CD8-positive, alpha-beta memory T cell (primary cell): ENCODE results near the gene ENAH. TPM values are rescaled to one million over a fixed set of nuclear protein-coding genes. Genes with fewer than 3 reads are reported as not detected.

Source experiments
- CTCF ChIA-PET: fragments of 350-600 bp; sonication (Branson Sonifier 250); formaldehyde crosslinking; loops from one replicate; lab custom pipeline; 2021; ENCODE audit warnings: antibody characterized with exemption; lab: Charles Lee
- POLR2A ChIA-PET: fragments of 350-600 bp; sonication (Branson Sonifier 250); formaldehyde crosslinking; loops from one replicate; lab custom pipeline; 2021; ENCODE audit warnings: antibody characterized with exemption; lab: Charles Lee
- DNase-seq, 5 donors: peaks; one replicate each; pipeline versions ENCODE4 v3.0.0 to v3.0.0-alpha.2; 2020 to 2022; ENCODE audit warnings: mixed read lengths in 1 of 5
- H3K27ac ChIP-seq: one replicate; pipeline ENCODE4 v1.7.0; 2013; ENCODE audit warnings: low read depth, mild to moderate bottlenecking, low read length, moderate library complexity
- H3K27me3 ChIP-seq: 2 replicates; pipeline ENCODE4 v1.7.0; 2013; ENCODE audit warnings: low read length, mild to moderate bottlenecking; ENCODE audit not compliant: insufficient read depth, poor library complexity, severe bottlenecking
- H3K36me3 ChIP-seq: 2 replicates; pipeline ENCODE4 v1.7.0; 2013; ENCODE audit warnings: mild to moderate bottlenecking, low read length, moderate library complexity; ENCODE audit not compliant: insufficient read depth
- H3K4me1 ChIP-seq: 2 replicates; pipeline ENCODE4 v1.7.0; 2013; ENCODE audit warnings: mild to moderate bottlenecking, low read length, moderate library complexity; ENCODE audit not compliant: insufficient read depth
- H3K4me3 ChIP-seq: 2 replicates; pipeline ENCODE4 v1.7.0; 2013; ENCODE audit warnings: mild to moderate bottlenecking, low read length
- H3K9me3 ChIP-seq: 2 replicates; pipeline ENCODE4 v1.7.0; 2013; ENCODE audit warnings: mild to moderate bottlenecking, low read length
- H3K27ac Mint-ChIP-seq, 8 donors: one replicate each; pipeline ENCODE4 v1.8.0; 2020 to 2021; ENCODE audit warnings: mixed read lengths in 8 of 8, mild to moderate bottlenecking in 6 of 8, inconsistent platforms in 3 of 8, moderate library complexity in 3 of 8
- H3K27me3 Mint-ChIP-seq, 2 donors: one replicate each; pipeline ENCODE4 v1.8.0; 2020 to 2021; ENCODE audit warnings: mixed read lengths in 2 of 2, mild to moderate bottlenecking in 1 of 2, moderate library complexity in 1 of 2
- H3K36me3 Mint-ChIP-seq, 3 donors: one replicate each; pipeline ENCODE4 v1.8.0; 2020 to 2021; ENCODE audit warnings: mixed read lengths in 3 of 3, inconsistent platforms in 1 of 3, mild to moderate bottlenecking in 1 of 3
- H3K4me1 Mint-ChIP-seq, 3 donors: one replicate each; pipeline ENCODE4 v1.8.0; 2020 to 2021; ENCODE audit warnings: mixed read lengths in 3 of 3, inconsistent platforms in 1 of 3, mild to moderate bottlenecking in 1 of 3
- H3K4me3 Mint-ChIP-seq, 7 donors: one replicate each; pipeline ENCODE4 v1.8.0; 2020 to 2021; ENCODE audit warnings: mixed read lengths in 7 of 7, mild to moderate bottlenecking in 6 of 7, moderate library complexity in 4 of 7, inconsistent platforms in 2 of 7
- H3K9me3 Mint-ChIP-seq, 5 donors: one replicate each; pipeline ENCODE4 v1.8.0; 2020 to 2022; ENCODE audit warnings: mixed read lengths in 5 of 5, mild to moderate bottlenecking in 3 of 5, moderate library complexity in 2 of 5, inconsistent platforms in 1 of 5
- polyA plus RNA-seq: library from polyadenylated mRNA; unstranded; fragments of 300-500 nt; fragmentation: Illumina TruSeq; gene quantifications from one replicate; pipeline ENCODE4 v1.2.3, GENCODE V29; 2021
- total RNA-seq, 2 experiments: library from RNA; stranded (reverse); gene quantifications; one replicate each; pipeline ENCODE4 v1.2.3, GENCODE V29; 2021

ENAH gene
- total and polyA plus RNA-seq, 3 experiments from 2014 or later, result 0.53 TPM; not detected in 1

DNA sequence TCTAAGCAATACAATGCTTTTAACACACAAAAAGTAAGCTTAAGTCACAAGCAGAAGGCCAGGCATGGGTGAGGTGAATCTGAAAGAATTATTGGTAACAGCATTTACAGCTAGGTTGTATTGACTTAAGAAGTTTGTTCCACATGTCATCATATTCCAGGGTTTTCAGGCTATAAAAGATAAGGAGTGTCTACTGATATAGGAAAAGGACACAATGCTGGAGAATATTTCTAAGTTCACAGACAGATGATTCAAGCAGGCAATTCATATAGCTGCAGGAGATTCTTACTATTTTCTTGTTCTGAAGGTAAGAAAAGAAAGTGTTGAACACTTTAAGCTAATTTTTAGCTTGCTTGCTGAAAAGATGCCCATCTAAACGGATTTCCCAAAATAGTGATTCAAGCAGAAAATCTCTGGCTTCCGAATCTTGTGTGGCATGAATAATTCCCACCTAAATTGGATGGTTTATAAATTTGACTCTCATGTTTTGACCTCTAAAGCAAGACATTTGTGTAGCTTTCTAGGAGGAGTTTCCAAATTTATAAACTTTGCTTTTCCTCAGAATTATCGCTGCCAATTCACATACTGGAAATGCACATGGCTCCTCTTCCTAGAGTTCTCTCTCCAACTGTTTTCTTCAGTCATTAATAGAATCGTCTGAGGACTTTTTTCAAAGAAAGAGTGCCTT, 129.5 kb downstream of the ENAH start:
- ChIA-PET CTCF (interaction anchor here (1.0 to 1.7 kb wide), 4 partner anchors 13 to 94 kb away, joined by 3 to 4 read pairs (median 3); no protein-coding TSS in a partner anchor), POLR2A (no interaction called here)
- Histone ChIP-seq H3K4me1 (no peaks in the 10 kb centered on the region), H3K27ac (no peak overlapping the region), H3K36me3 (no peaks in the 10 kb centered on the region), H3K27me3 (no peaks in the 10 kb centered on the region), H3K4me3 (no peak overlapping the region), H3K9me3 (no peaks in the 10 kb centered on the region)
- no peaks in the 10 kb centered on the region for H3K4me1 Mint-ChIP-seq
- peaks cover 7 to 16% of the 10 kb centered on the region in 2 donors for H3K27me3 Mint-ChIP-seq
- no peak overlapping the region for H3K27ac Mint-ChIP-seq
- no peak for DNase-seq
- H3K4me3 Mint-ChIP-seq, result no peak overlapping the region
- no peaks in the 10 kb centered on the region for H3K9me3 Mint-ChIP-seq
- H3K36me3 Mint-ChIP-seq, result no peaks in the 10 kb centered on the region

DNA sequence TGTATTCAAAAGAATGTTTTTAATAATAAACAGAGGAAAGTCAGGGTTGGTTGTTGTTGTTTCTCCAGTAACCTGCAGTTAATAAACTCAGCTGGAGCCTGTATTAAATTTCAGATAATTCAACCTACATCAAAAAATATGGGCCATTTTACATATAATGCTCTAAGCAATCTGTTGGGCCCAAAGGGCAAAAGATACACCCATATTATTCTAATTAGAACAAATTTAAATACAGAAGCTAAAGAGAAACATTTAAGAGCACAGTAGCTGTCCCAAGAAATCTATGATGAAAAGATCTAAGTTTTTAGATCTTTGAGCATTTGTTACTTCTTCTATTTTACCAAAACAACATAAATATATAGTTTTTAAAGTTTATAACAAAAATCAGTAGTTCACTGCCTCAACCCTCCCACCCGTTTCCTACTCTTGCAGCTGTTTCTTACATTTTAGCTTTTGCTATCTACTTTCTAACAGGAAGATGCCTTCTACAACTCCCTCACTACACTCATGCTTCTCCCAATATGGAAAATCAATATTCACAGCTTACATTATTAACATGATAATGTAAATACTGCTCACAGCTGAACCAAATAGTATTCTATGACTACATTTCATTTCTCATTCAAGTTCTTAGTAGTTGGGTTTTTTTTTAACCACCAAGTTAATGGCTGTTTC, 130.2 kb downstream of the ENAH start:
- Mint-ChIP-seq H3K4me1 (no peaks in the 10 kb centered on the region), H3K27ac (no peak overlapping the region), H3K27me3 (peaks cover 9 to 16% of the 10 kb centered on the region in 2 donors), H3K36me3 (no peaks in the 10 kb centered on the region), H3K9me3 (no peaks in the 10 kb centered on the region), H3K4me3 (no peak overlapping the region)
- H3K27me3 ChIP-seq, result no peaks in the 10 kb centered on the region
- no peak for DNase-seq
- no peak overlapping the region for H3K4me3 ChIP-seq
- H3K9me3 ChIP-seq, result no peaks in the 10 kb centered on the region
- ChIA-PET CTCF (interaction anchor here (1.0 to 1.7 kb wide), 3 partner anchors 13 to 94 kb away, joined by 3 to 4 read pairs (median 3); no protein-coding TSS in a partner anchor), POLR2A (no interaction called here)
- no peaks in the 10 kb centered on the region for H3K36me3 ChIP-seq
- H3K27ac ChIP-seq, result no peak overlapping the region
- no peaks in the 10 kb centered on the region for H3K4me1 ChIP-seq

DNA sequence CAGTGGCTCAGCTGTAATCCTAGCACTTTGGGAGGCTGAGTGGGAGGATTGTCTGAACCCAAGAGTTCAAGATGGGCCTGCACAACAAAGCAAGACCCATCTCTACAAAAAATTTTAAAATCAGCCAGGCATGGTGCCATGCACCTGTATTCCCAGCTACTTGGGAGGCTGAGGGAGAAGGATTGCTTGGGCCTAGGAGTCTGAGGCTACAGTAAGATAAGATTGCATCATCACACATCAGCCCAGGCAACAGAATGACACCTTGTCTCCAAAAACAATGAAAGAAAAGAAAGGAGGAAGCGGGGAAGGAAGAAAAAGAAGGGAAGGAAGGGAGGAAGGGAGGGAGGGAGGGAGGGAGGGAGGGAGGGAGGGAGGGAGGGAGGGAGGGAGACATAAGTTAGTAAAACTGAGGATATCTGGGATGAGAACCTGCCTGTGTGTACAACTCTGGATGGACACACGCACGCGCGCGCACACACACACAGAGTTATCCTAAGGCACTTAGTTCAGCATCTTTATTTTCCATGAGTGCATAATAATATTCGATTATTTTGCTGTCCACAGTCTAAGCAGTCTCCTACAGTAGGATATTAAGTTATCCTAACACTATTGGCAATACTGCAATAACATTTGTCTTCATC, 132.2 kb downstream of the ENAH start:
- POLR2A ChIA-PET, result no interaction called here
- no peaks in the 10 kb centered on the region for H3K4me1 ChIP-seq

DNA sequence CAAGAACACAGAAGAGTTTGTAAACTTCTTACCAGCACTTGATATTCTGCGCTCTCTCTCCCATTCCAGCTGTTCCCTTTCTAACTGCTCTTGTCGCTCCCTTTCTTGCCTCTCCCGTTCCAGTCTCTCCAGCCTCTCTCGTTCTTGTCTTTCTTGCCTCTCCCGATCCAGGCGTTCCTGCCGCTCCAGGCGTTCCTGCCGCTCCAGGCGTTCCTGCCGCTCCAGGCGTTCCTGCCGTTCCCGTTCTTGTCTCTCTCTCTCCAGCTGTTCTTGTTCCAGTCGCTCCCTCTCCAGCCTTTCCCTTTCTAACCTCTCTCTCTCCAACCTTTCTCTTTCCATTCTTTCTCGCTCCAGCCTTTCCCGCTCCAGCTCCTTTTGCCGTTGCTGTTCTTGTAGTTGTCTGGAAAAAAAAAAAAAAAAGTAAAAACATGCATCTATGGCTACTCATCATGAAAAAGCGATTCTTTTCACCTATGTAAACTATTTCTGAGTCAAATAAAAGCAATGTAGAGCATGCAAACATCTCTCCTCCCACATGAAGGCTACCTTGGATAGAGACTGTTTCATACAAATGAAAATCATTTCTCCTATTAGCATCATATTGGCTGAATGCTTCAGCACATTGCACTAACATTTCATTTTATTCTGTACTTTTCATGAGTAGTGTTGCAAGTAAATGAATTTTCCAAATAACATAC, 133.6 kb downstream of the ENAH start:
- no peaks in the 10 kb centered on the region for H3K9me3 Mint-ChIP-seq
- ChIA-PET POLR2A (no interaction called here), CTCF (no interaction called here)
- peaks cover 10 to 15% of the 10 kb centered on the region in 2 donors for H3K27me3 Mint-ChIP-seq
- H3K36me3 Mint-ChIP-seq, result no peaks in the 10 kb centered on the region
- Histone ChIP-seq H3K27ac (no peak overlapping the region), H3K27me3 (peaks cover 3% of the 10 kb centered on the region), H3K36me3 (no peaks in the 10 kb centered on the region), H3K9me3 (no peaks in the 10 kb centered on the region), H3K4me3 (no peak overlapping the region), H3K4me1 (no peaks in the 10 kb centered on the region)
- H3K27ac Mint-ChIP-seq, result peak overlapping the region in 1 of 8 donors; percentile 52
- no peaks in the 10 kb centered on the region for H3K4me1 Mint-ChIP-seq
- H3K4me3 Mint-ChIP-seq, result no peak overlapping the region
- no peak for DNase-seq

More for the DNA sequence above, 132.2 kb downstream of the ENAH start:
- peaks cover 11 to 15% of the 10 kb centered on the region in 2 donors for H3K27me3 Mint-ChIP-seq
- no peak overlapping the region for H3K27ac Mint-ChIP-seq
- Histone ChIP-seq H3K9me3 (no peaks in the 10 kb centered on the region), H3K4me3 (no peak overlapping the region), H3K27me3 (no peaks in the 10 kb centered on the region), H3K27ac (no peak overlapping the region), H3K36me3 (no peaks in the 10 kb centered on the region)
- no peak for DNase-seq
- no peaks in the 10 kb centered on the region for H3K36me3 Mint-ChIP-seq
- CTCF ChIA-PET, result no interaction called here
- H3K4me1 Mint-ChIP-seq, result no peaks in the 10 kb centered on the region
- no peaks in the 10 kb centered on the region for H3K9me3 Mint-ChIP-seq
- H3K4me3 Mint-ChIP-seq, result no peak overlapping the region

- Mint-ChIP-seq H3K27me3 (peaks cover 15 to 17% of the 10 kb centered on the region in 2 donors), H3K9me3 (no peaks in the 10 kb centered on the region), H3K27ac (no peak overlapping the region), H3K4me1 (no peaks in the 10 kb centered on the region), H3K36me3 (no peaks in the 10 kb centered on the region), H3K4me3 (no peak overlapping the region)
- ChIA-PET CTCF (no interaction called here), POLR2A (interaction anchor here (0.5 kb wide), 1 partner anchor 88 kb away, joined by 8 read pairs; no protein-coding TSS in a partner anchor)
- no peak overlapping the region for H3K4me3 ChIP-seq
- H3K27ac ChIP-seq, result no peak overlapping the region
- no peaks in the 10 kb centered on the region for H3K36me3 ChIP-seq
- H3K9me3 ChIP-seq, result no peaks in the 10 kb centered on the region
- H3K4me1 ChIP-seq, result no peaks in the 10 kb centered on the region
- no peak for DNase-seq
- H3K27me3 ChIP-seq, result peaks cover 3% of the 10 kb centered on the region
These were observed 135.2 kb downstream of the ENAH start for GRCh38 chr1:225517697-225518096.

DNA sequence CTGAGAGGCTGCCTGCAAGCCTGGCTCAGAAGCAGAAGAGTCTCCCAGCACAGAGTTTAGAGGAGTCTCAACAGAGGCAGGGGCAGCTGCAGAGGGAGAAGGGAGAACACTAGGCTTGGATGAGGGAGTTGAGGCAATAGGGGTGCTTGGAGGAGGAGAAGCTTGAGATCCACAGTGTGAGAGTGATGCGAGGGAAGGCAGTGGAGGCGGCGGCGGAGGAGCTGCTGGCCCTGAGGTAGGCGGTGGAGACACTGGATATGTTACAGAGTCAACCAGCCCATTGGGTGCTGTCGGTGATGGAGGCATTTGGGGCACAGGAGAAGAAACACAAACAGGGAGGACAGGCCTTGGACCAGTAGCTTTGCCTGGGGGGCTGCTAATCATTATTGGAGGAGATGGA, 135.7 kb downstream of the ENAH start:
- H3K27ac Mint-ChIP-seq, result peak overlapping the region in 1 of 8 donors; percentile 52
- no peak overlapping the region for H3K4me3 Mint-ChIP-seq
- CTCF ChIA-PET, result no interaction called here
- peaks cover 3% of the 10 kb centered on the region for H3K27me3 ChIP-seq
- H3K4me3 ChIP-seq, result no peak overlapping the region
- H3K27me3 Mint-ChIP-seq, result peaks cover 15 to 20% of the 10 kb centered on the region in 2 donors
- no peaks in the 10 kb centered on the region for H3K4me1 Mint-ChIP-seq
- no peaks in the 10 kb centered on the region for H3K9me3 Mint-ChIP-seq
- H3K4me1 ChIP-seq, result no peaks in the 10 kb centered on the region
- no peak for DNase-seq
- POLR2A ChIA-PET, result no interaction called here
- H3K27ac ChIP-seq, result no peak overlapping the region
- no peaks in the 10 kb centered on the region for H3K36me3 Mint-ChIP-seq
- H3K36me3 ChIP-seq, result no peaks in the 10 kb centered on the region
- H3K9me3 ChIP-seq, result no peaks in the 10 kb centered on the region

- Mint-ChIP-seq H3K9me3 (no peaks in the 10 kb centered on the region), H3K27me3 (peaks cover 17 to 26% of the 10 kb centered on the region in 2 donors), H3K36me3 (no peaks in the 10 kb centered on the region), H3K4me3 (no peak overlapping the region), H3K27ac (no peak overlapping the region), H3K4me1 (no peaks in the 10 kb centered on the region)
- Histone ChIP-seq H3K27ac (no peak overlapping the region), H3K27me3 (peaks cover 3% of the 10 kb centered on the region), H3K9me3 (no peaks in the 10 kb centered on the region), H3K36me3 (no peaks in the 10 kb centered on the region), H3K4me3 (no peak overlapping the region), H3K4me1 (no peaks in the 10 kb centered on the region)
- POLR2A ChIA-PET, result no interaction called here
- DNase-seq, result no peak
- CTCF ChIA-PET, result no interaction called here
These were observed 138.2 kb downstream of the ENAH start for GRCh38 chr1:225514671-225515081.
